Measurements from ENCODE around the gene TSPO2. TPM values are rescaled to one million over a fixed set of nuclear protein-coding genes. Genes with fewer than 3 reads are reported as not detected.

TSPO2 gene
- total and polyA plus RNA-seq, 2 of the 8 experiments (the other 6 are each of a cell fraction or from before 2014, with no cell fraction given): not detected

DNA sequence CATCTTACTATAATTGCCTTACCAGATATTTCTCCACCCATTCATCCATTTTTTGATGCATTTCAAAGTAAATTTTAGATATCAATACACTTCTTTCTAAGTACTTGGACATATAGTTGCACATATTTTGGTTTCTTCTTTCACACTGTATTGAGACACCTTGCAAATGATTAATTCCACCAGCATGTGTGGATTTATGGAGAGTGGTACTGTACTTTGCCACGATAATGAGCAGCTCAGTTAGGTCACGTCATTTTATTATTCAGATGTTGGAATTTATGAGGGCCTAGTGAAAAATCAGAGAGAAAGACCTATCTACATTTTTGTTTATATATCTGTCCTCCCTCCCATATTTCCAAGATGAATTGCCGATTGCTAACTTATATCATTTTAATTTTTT, 35.8 kb downstream of the TSPO2 start (continued):
- no peak for TF ChIP-seq SIN3A (conservative IDR thresholded peaks at IDR 0.05 in 1 of 2, IDR thresholded peaks at IDR 0.05 in 1 of 2; ENCODE audit: low read depth in 1 of 2, low read length in 2 of 2)
- TF ChIP-seq, protein P1, sequence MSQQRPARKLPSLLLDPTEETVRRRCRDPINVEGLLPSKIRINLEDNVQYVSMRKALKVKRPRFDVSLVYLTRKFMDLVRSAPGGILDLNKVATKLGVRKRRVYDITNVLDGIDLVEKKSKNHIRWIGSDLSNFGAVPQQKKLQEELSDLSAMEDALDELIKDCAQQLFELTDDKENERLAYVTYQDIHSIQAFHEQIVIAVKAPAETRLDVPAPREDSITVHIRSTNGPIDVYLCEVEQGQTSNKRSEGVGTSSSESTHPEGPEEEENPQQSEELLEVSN (IDR thresholded peaks at IDR 0.05): no peak

All from H1 (cell line).